HepG2 (cell line): ENCODE data around the gene TAF6. TPM values are rescaled to one million over a fixed set of nuclear protein-coding genes. Genes with fewer than 3 reads are reported as not detected.

Source experiments
- ARID5B ChIP-seq: IDR thresholded peaks from 2 replicates; pipeline ENCODE4 v1.4.0; 2020; ENCODE audit warnings: mild to moderate bottlenecking, missing genetic modification reagents
- DRAP1 ChIP-seq: IDR thresholded peaks from 2 replicates; pipeline ENCODE4 v1.6.1; 2016; ENCODE audit warnings: missing genetic modification reagents, missing compliant biosample characterization
- FOSL2 ChIP-seq: sonication (generic); formaldehyde crosslinking; IDR thresholded peaks from 2 replicates; pipeline ENCODE4 v1.4.0; 2020; ENCODE audit warnings: missing genetic modification reagents
- GATAD1 ChIP-seq: IDR thresholded peaks from 2 replicates; pipeline ENCODE4 v1.6.1; 2016; ENCODE audit warnings: missing genetic modification reagents, missing compliant biosample characterization
- MEF2D ChIP-seq: sonication (generic); formaldehyde crosslinking; IDR thresholded peaks from 2 replicates; pipeline ENCODE4 v1.5.1; 2020; ENCODE audit warnings: mild to moderate bottlenecking, missing genetic modification reagents
- NCOR1 ChIP-seq: fragments of 200-600 bp; sonication (generic); IDR thresholded peaks from 2 replicates; pipeline ENCODE4 v1.7.0; 2017; ENCODE audit warnings: antibody characterized with exemption, low read length, borderline replicate concordance
- POGZ ChIP-seq: sonication (generic); formaldehyde crosslinking; IDR thresholded peaks from 2 replicates; pipeline ENCODE4 v1.4.0; 2020; ENCODE audit warnings: mild to moderate bottlenecking, missing genetic modification reagents
- REPIN1 ChIP-seq: sonication (generic); formaldehyde crosslinking; IDR thresholded peaks from 2 replicates; pipeline ENCODE4 v1.8.0; 2022; ENCODE audit warnings: missing genetic modification reagents, low read depth, mild to moderate bottlenecking, borderline replicate concordance
- SNAI1 ChIP-seq: sonication (generic); formaldehyde crosslinking; IDR thresholded peaks from 2 replicates; pipeline ENCODE4 v1.5.0; 2020; ENCODE audit warnings: mild to moderate bottlenecking, missing genetic modification reagents, borderline replicate concordance
- TAF15 ChIP-seq: fragments of 200-400 bp; formaldehyde crosslinking; IDR thresholded peaks from one replicate; pipeline ENCODE4 v1.6.1; 2018; ENCODE audit warnings: mild to moderate bottlenecking, low read depth, low read length; ENCODE audit not compliant: poor library complexity, severe bottlenecking
- ZBTB25 ChIP-seq: IDR thresholded peaks from 2 replicates; pipeline ENCODE4 v1.6.1; 2018; ENCODE audit warnings: missing genetic modification reagents
- ZFYVE20 ChIP-seq: sonication (generic); formaldehyde crosslinking; IDR thresholded peaks from 2 replicates; pipeline ENCODE4 v1.8.0; 2023; ENCODE audit warnings: low read depth, mild to moderate bottlenecking, moderate library complexity, missing genetic modification reagents, borderline replicate concordance
- ZNF12 ChIP-seq: sonication (generic); formaldehyde crosslinking; IDR thresholded peaks from 2 replicates; pipeline ENCODE4 v1.5.0; 2020; ENCODE audit warnings: missing genetic modification reagents
- ZNF792 ChIP-seq: IDR thresholded peaks from 2 replicates; pipeline ENCODE4 v1.6.1; 2016
- polyA plus RNA-seq, 8 experiments: library from polyadenylated mRNA; depleted of rRNA in 3 of 8; stranded (reverse) in 7 of 8; unstranded in 1 of 8; fragments of >200 nt; fragmentation: Illumina TruSeq in 4 of 8; extraction: Trizol in 4 of 8; gene quantifications; 2 replicates each; pipeline versions ENCODE4 v1.2.1 to v1.2.3, GENCODE V29; 2011 to 2016; ENCODE audit warnings: low read depth in 4 of 8, missing spikeins in 1 of 8, mixed read lengths in 1 of 8; ENCODE audit not compliant: insufficient read depth in 1 of 8
- total RNA-seq, 5 experiments: library from RNA; depleted of rRNA; stranded (reverse); fragments of >200 nt; fragmentation: Illumina TruSeq; extraction: Trizol; gene quantifications; 2 replicates each; pipeline ENCODE4 v1.2.3, GENCODE V29; 2016; ENCODE audit warnings: low read depth in 1 of 5
- TF ChIP-seq, protein P1 (sequence below): sonication (generic); formaldehyde crosslinking; conservative IDR thresholded peaks from 2 replicates; pipeline ENCODE4 v1.8.0; 2022; ENCODE audit warnings: mild to moderate bottlenecking, moderate library complexity, missing genetic modification reagents
- TF ChIP-seq, protein P2 (sequence below): sonication (generic); formaldehyde crosslinking; IDR thresholded peaks from 2 replicates; pipeline ENCODE4 v1.4.0; 2020; ENCODE audit warnings: missing genetic modification reagents
- TF ChIP-seq, protein P3 (sequence below): sonication (generic); formaldehyde crosslinking; IDR thresholded peaks from 2 replicates; pipeline ENCODE4 v1.8.1; 2023; ENCODE audit warnings: mild to moderate bottlenecking, inconsistent platforms, moderate library complexity, missing genetic modification reagents, borderline replicate concordance

Gene TAF6
- total and polyA plus RNA-seq, 2 of the 13 experiments (the other 11 are each of a cell fraction or from before 2014, with no cell fraction given): 12.9 to 18.8 TPM

DNA sequence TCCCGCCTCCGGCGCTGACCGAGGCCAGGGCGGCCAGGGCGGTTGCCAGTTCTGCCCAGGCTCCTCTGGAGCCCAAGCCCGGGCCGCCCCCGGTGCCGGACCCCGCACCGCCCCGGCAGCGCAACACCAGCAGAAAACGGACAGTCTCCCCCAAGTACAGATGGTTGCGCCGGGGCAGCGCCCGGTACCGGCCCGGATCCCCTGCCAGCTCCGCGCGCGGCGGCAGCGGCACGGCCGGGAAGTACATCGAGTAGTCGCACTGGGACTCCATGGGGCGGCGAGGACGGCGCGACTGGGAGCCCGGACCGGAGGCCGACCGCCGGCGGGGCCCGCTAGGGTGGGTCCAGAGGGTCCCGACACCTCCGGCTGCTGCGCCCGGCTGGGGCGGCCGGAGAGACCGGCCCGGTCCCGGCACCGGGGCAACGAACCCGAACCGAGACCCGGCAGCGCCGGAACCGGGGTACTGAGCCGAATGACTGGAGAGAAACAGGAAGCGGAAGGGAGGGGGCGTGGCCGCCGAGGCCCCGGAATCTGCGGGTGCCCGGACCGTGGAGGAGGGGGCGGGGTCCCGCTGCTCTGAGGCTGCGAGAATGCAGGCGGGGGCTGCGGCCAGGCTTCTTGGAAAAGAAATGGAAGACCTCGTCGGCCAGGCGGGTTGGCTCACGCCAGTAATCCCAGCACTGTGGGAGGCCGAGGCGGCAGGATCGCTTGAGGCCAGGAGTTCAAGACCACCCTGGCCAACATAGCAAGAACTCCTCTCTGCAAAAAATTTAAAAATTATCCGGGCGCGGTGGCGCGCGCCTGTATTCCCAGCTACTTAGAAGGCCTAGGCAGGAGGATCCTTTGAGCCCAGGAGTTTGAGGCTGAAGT lies 39.3 kb upstream of the TAF6 start, which contains the start of gene TRAPPC14 (continued):
- TF ChIP-seq ARID5B (CRISPR knock-in tag) (peak; percentile 56; the same call in 1 of the 2 replicates), REPIN1 (CRISPR knock-in tag) (no peak), ZFYVE20 (CRISPR knock-in tag) (no peak), DRAP1 (CRISPR knock-in tag) (peak; percentile 34; the same call in 1 of the 2 replicates), FOSL2 (CRISPR knock-in tag) (peak; percentile 37; the same call in 1 of the 2 replicates), SNAI1 (CRISPR knock-in tag) (no peak), ZNF12 (CRISPR knock-in tag) (0 out of 2 replicates have a peak, but pooled peaks have one; percentile 29), GATAD1 (CRISPR knock-in tag) (peak; percentile 82), NCOR1 (no peak), MEF2D (no peak), ZNF792 (CRISPR knock-in tag) (0 out of 2 replicates have a peak, but pooled peaks have one; percentile 28), ZBTB25 (CRISPR knock-in tag) (peak; percentile 92), TAF15 (peak; percentile 56), POGZ (CRISPR knock-in tag) (no peak)
- TF ChIP-seq, protein P1, sequence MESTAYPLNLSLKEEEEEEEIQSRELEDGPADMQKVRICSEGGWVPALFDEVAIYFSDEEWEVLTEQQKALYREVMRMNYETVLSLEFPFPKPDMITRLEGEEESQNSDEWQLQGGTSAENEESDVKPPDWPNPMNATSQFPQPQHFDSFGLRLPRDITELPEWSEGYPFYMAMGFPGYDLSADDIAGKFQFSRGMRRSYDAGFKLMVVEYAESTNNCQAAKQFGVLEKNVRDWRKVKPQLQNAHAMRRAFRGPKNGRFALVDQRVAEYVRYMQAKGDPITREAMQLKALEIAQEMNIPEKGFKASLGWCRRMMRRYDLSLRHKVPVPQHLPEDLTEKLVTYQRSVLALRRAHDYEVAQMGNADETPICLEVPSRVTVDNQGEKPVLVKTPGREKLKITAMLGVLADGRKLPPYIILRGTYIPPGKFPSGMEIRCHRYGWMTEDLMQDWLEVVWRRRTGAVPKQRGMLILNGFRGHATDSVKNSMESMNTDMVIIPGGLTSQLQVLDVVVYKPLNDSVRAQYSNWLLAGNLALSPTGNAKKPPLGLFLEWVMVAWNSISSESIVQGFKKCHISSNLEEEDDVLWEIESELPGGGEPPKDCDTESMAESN (CRISPR knock-in tag): peak; percentile 41; the same call in 1 of the 2 replicates
- TF ChIP-seq, protein P2, sequence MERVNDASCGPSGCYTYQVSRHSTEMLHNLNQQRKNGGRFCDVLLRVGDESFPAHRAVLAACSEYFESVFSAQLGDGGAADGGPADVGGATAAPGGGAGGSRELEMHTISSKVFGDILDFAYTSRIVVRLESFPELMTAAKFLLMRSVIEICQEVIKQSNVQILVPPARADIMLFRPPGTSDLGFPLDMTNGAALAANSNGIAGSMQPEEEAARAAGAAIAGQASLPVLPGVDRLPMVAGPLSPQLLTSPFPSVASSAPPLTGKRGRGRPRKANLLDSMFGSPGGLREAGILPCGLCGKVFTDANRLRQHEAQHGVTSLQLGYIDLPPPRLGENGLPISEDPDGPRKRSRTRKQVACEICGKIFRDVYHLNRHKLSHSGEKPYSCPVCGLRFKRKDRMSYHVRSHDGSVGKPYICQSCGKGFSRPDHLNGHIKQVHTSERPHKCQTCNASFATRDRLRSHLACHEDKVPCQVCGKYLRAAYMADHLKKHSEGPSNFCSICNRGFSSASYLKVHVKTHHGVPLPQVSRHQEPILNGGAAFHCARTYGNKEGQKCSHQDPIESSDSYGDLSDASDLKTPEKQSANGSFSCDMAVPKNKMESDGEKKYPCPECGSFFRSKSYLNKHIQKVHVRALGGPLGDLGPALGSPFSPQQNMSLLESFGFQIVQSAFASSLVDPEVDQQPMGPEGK (CRISPR knock-in tag): peak; percentile 91
- TF ChIP-seq, protein P3, sequence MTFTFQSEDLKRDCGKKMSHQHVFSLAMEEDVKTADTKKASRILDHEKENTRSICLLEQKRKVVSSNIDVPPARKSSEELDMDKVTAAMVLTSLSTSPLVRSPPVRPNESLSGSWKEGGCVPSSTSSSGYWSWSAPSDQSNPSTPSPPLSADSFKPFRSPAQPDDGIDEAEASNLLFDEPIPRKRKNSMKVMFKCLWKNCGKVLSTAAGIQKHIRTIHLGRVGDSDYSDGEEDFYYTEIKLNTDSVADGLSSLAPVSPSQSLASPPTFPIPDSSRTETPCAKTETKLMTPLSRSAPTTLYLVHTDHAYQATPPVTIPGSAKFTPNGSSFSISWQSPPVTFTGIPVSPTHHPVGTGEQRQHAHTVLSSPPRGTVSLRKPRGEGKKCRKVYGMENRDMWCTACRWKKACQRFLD: 0 out of 2 replicates have a peak, but pooled peaks have one; percentile 77
